HCT116 (cell line): ENCODE results near the gene USP47. TPM values are rescaled to one million over a fixed set of nuclear protein-coding genes. Genes with fewer than 3 reads are reported as not detected.

Source experiments
- ATAC-seq: fragments of 200-7000 bp; cut with Tn5 transposase; 2 replicates; pipeline ENCODE4 v1.9.1; 2020; ENCODE audit warnings: mild to moderate bottlenecking, moderate library complexity
- BruUV-seq: library from RNA; stranded (reverse); fragments of 400-500 nt; replicated peaks from 2 replicates; lab custom pipeline; 2021; lab: Mats Ljungman, UMichigan
- CTCF ChIA-PET: fragments of 300-600 bp; sonication (Branson Sonifier 250); formaldehyde crosslinking; loops from one replicate; lab custom pipeline; 2021; ENCODE audit warnings: antibody characterized with exemption; lab: Charles Lee
- POLR2A ChIA-PET: fragments of 300-600, 350-600 bp; sonication (Branson Sonifier 250); formaldehyde crosslinking; loops from one replicate; lab custom pipeline; 2021; ENCODE audit warnings: antibody characterized with exemption; lab: Charles Lee
- RAD21 ChIA-PET, 2 experiments: fragments of 300-600 bp; sonication (Branson Sonifier 250); formaldehyde crosslinking; loops; one replicate each; lab custom pipeline; 2023; ENCODE audit warnings: low total read pairs in 2 of 2; ENCODE audit not compliant: uncharacterized antibody in 2 of 2, unreplicated experiment in 2 of 2, low non-redundant PET in 1 of 2; lab: Charles Lee
- DNase-seq: peaks from one replicate; pipeline ENCODE4 v3.0.0-alpha.2; 2010; ENCODE audit warnings: low read depth, low spot score
- H2AFZ ChIP-seq: fragments of 200-600 bp; shearing (Covaris generic), sonication (generic); 2 replicates; pipeline ENCODE4 v1.6.1; 2017; ENCODE audit warnings: low read depth, mixed run types, mixed read lengths, antibody characterized with exemption, low read length; ENCODE audit not compliant: poor library complexity, severe bottlenecking
- H3K27ac ChIP-seq: 2 replicates; pipeline ENCODE4 v1.5.1; 2012; ENCODE audit warnings: low read depth, low read length
- H3K27me3 ChIP-seq: fragments of 200-600 bp; sonication (generic); 2 replicates; pipeline ENCODE4 v1.6.1; 2016; ENCODE audit warnings: mixed run types, low read length, mixed read lengths; ENCODE audit not compliant: insufficient read depth
- H3K36me3 ChIP-seq, 2 experiments: fragments of 200-500 bp in 1 of 2; fragments of 200-600 bp in 1 of 2; sonication (Bioruptor generic) in 1 of 2; sonication (generic) in 1 of 2; 2 replicates each; pipeline versions ENCODE4 v1.5.1 to v1.6.1; 2014 to 2016; ENCODE audit warnings: low read length in 2 of 2, inconsistent platforms in 1 of 2, mixed read lengths in 1 of 2, mixed run types in 1 of 2; ENCODE audit not compliant: insufficient read depth in 2 of 2, control insufficient read depth in 1 of 2
- H3K4me1 ChIP-seq, 2 experiments: fragments of 200-600 bp in 1 of 2; sonication (generic) in 1 of 2; 2 replicates each; pipeline versions ENCODE4 v1.5.1 to v1.6.1; 2012 to 2017; ENCODE audit warnings: low read length in 2 of 2, inconsistent platforms in 1 of 2, mild to moderate bottlenecking in 1 of 2, mixed read lengths in 1 of 2, mixed run types in 1 of 2, moderate library complexity in 1 of 2; ENCODE audit not compliant: insufficient read depth in 2 of 2, control insufficient read depth in 1 of 2
- H3K4me2 ChIP-seq: fragments of 200-600 bp; sonication (generic); 2 replicates; pipeline ENCODE4 v1.6.1; 2017; ENCODE audit warnings: mixed run types, low read length, mixed read lengths
- H3K4me3 ChIP-seq, 2 experiments: fragments of 200-600 bp in 1 of 2; sonication (generic) in 1 of 2; replicated peaks in 1 of 2; 2 replicates each; pipeline ENCODE4 v1.5.1; 2011 to 2016; ENCODE audit warnings: low read length in 2 of 2, control low read depth in 1 of 2, low read depth in 1 of 2, mild to moderate bottlenecking in 1 of 2, mixed read lengths in 1 of 2, mixed run types in 1 of 2
- H3K79me2 ChIP-seq: fragments of 200-600 bp; sonication (generic); 2 replicates; pipeline ENCODE4 v1.6.1; 2017; ENCODE audit warnings: mild to moderate bottlenecking, mixed run types, low read length, moderate library complexity, mixed read lengths; ENCODE audit not compliant: insufficient read depth
- H3K9ac ChIP-seq: fragments of 200-600 bp; sonication (generic); 2 replicates; pipeline ENCODE4 v1.6.1; 2016; ENCODE audit warnings: low read length, mixed read lengths
- H3K9me2 ChIP-seq: fragments of 200-600 bp; sonication (generic), shearing (Covaris generic); 2 replicates; pipeline ENCODE4 v1.6.1; 2017; ENCODE audit warnings: mixed run types, mild to moderate bottlenecking, moderate library complexity; ENCODE audit not compliant: insufficient read depth
- H3K9me3 ChIP-seq, 2 experiments: fragments of 200-500 bp in 1 of 2; fragments of 200-600 bp in 1 of 2; sonication (Bioruptor generic) in 1 of 2; sonication (generic) in 1 of 2; 2 replicates each; pipeline ENCODE4 v1.6.1; 2014 to 2017; ENCODE audit warnings: low read length in 2 of 2, mixed read lengths in 2 of 2, inconsistent platforms in 1 of 2, low read depth in 1 of 2, mild to moderate bottlenecking in 1 of 2, mixed run types in 1 of 2, moderate library complexity in 1 of 2; ENCODE audit not compliant: control insufficient read depth in 1 of 2, insufficient read depth in 1 of 2
- H4K20me1 ChIP-seq: fragments of 200-600 bp; sonication (generic), shearing (Covaris generic); 2 replicates; pipeline ENCODE4 v1.6.1; 2017; ENCODE audit warnings: mixed run types, mild to moderate bottlenecking, moderate library complexity; ENCODE audit not compliant: insufficient read depth
- CBX3 ChIP-seq: IDR thresholded peaks from 2 replicates; pipeline ENCODE4 v1.6.1; 2012; ENCODE audit warnings: low read depth
- CEBPB ChIP-seq: IDR thresholded peaks from 2 replicates; pipeline ENCODE4 v1.6.1; 2012; ENCODE audit warnings: low read depth
- EGR1 ChIP-seq: IDR thresholded peaks from 2 replicates; pipeline ENCODE4 v1.6.1; 2012; ENCODE audit warnings: low read depth
- EZH2phosphoT487 ChIP-seq: fragments of 200-600 bp; IDR thresholded peaks from 2 replicates; pipeline ENCODE4 v1.6.1; 2018; ENCODE audit warnings: antibody characterized with exemption, borderline replicate concordance
- FOSL1 ChIP-seq: IDR thresholded peaks from 2 replicates; pipeline ENCODE4 v1.6.1; 2012; ENCODE audit warnings: low read depth
- JUND ChIP-seq: IDR thresholded peaks from 2 replicates; pipeline ENCODE4 v1.6.1; 2012
- POLR2AphosphoS5 ChIP-seq: IDR thresholded peaks from 2 replicates; pipeline ENCODE4 v1.6.1; 2011; ENCODE audit warnings: mild to moderate bottlenecking, low read depth, low read length, moderate library complexity
- SIN3A ChIP-seq: IDR thresholded peaks from 2 replicates; pipeline ENCODE4 v1.6.1; 2012; ENCODE audit warnings: low read depth
- SRF ChIP-seq: IDR thresholded peaks from 2 replicates; pipeline ENCODE4 v1.6.1; 2012; ENCODE audit warnings: low read depth
- TCF7L2 ChIP-seq: IDR thresholded peaks from 2 replicates; pipeline ENCODE4 v1.7.0; 2011; ENCODE audit warnings: borderline replicate concordance, inconsistent platforms; ENCODE audit not compliant: insufficient read depth, insufficient read length; ENCODE audit errors: extremely low read depth
- ZFX ChIP-seq: fragments of 450-650 bp; IDR thresholded peaks from 2 replicates; pipeline ENCODE4 v1.6.1; 2017
- ZNF274 ChIP-seq: fragments of 200-500 bp; sonication (Bioruptor generic); IDR thresholded peaks from 2 replicates; pipeline ENCODE4 v1.6.1; 2014; ENCODE audit warnings: mild to moderate bottlenecking, low read depth, low read length, inconsistent platforms
- intact Hi-C: fragments of 100-400 bp; cut with micrococcal nuclease; formaldehyde crosslinking; loops from 2 replicates; pipeline ENCODE4 v1.10.0; 2022
- total RNA-seq: library from RNA; stranded (reverse); gene quantifications from one replicate; pipeline ENCODE4 v1.2.1, GENCODE V29; 2021; ENCODE audit not compliant: unreplicated experiment
- TF ChIP-seq, protein P1 (sequence below): IDR thresholded peaks from 2 replicates; pipeline ENCODE4 v1.6.1; 2012; ENCODE audit warnings: low read depth

The USP47 gene
- total RNA-seq, 1 experiment from 2014 or later: 18.9 TPM

DNA sequence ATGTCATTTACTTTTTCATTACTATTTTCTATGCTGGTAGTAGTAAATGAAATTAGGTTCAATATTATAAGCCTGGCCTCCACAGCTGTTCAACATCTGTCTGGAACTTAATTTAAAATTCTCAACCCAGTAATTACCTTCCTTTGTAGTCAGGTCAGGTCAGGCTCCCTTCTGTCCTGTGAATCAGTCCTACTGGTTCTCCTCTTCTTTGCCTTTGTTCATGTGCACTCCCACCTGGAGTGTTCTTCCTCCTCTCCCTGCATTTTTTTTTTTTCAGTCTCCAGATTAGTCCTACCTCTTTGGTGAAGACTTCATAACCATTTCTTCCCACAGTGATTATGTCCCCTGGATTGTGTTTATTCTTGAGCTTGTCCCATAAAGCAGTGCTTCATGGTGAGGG lies 98.8 kb downstream of the USP47 start:
- Histone ChIP-seq H3K27me3 (no peaks in the 10 kb centered on the region), H3K4me3 (no peak overlapping the region), H3K9me2 (no peaks in the 10 kb centered on the region), H3K36me3 (peaks cover 7 to 12% of the 10 kb centered on the region in 2 experiments; a peak in 3 of 4 replicates), H3K4me1 (no peaks in the 10 kb centered on the region), H4K20me1 (no peaks in the 10 kb centered on the region), H3K27ac (no peak overlapping the region), H3K79me2 (no peaks in the 10 kb centered on the region), H3K4me2 (no peak overlapping the region), H2AFZ (no peak overlapping the region), H3K9ac (no peak overlapping the region), H3K9me3 (no peaks in the 10 kb centered on the region)
- ATAC-seq (no peak), DNase-seq (no peak)
- intact Hi-C loops: no loop called here
- no TSS peak for BruUV-seq
- TF ChIP-seq CBX3: no peak
- TF ChIP-seq SIN3A: no peak
- TF ChIP-seq TCF7L2: no peak
- TF ChIP-seq, protein P1, sequence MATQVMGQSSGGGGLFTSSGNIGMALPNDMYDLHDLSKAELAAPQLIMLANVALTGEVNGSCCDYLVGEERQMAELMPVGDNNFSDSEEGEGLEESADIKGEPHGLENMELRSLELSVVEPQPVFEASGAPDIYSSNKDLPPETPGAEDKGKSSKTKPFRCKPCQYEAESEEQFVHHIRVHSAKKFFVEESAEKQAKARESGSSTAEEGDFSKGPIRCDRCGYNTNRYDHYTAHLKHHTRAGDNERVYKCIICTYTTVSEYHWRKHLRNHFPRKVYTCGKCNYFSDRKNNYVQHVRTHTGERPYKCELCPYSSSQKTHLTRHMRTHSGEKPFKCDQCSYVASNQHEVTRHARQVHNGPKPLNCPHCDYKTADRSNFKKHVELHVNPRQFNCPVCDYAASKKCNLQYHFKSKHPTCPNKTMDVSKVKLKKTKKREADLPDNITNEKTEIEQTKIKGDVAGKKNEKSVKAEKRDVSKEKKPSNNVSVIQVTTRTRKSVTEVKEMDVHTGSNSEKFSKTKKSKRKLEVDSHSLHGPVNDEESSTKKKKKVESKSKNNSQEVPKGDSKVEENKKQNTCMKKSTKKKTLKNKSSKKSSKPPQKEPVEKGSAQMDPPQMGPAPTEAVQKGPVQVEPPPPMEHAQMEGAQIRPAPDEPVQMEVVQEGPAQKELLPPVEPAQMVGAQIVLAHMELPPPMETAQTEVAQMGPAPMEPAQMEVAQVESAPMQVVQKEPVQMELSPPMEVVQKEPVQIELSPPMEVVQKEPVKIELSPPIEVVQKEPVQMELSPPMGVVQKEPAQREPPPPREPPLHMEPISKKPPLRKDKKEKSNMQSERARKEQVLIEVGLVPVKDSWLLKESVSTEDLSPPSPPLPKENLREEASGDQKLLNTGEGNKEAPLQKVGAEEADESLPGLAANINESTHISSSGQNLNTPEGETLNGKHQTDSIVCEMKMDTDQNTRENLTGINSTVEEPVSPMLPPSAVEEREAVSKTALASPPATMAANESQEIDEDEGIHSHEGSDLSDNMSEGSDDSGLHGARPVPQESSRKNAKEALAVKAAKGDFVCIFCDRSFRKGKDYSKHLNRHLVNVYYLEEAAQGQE: no peak
- no peak for TF ChIP-seq ZFX
- TF ChIP-seq CEBPB: no peak
- TF ChIP-seq SRF: no peak
- CTCF ChIA-PET: no interaction called here
- RAD21 ChIA-PET: no interaction called here
- POLR2A ChIA-PET: no interaction called here

DNA sequence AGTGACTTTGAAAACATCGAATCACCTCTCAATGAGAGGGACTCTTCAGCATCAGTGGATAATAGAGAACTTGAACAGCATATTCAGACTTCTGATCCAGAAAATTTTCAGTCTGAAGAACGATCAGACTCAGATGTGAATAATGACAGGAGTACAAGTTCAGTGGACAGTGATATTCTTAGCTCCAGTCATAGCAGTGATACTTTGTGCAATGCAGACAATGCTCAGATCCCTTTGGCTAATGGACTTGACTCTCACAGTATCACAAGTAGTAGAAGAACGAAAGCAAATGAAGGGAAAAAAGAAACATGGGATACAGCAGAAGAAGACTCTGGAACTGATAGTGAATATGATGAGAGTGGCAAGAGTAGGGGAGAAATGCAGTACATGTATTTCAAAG lies 100.9 kb downstream of the USP47 start:
- Histone ChIP-seq H3K27ac (no peak overlapping the region), H3K4me1 (no peaks in the 10 kb centered on the region), H3K9me3 (no peaks in the 10 kb centered on the region), H4K20me1 (no peaks in the 10 kb centered on the region), H3K9ac (no peak overlapping the region), H2AFZ (no peak overlapping the region), H3K4me2 (no peak overlapping the region), H3K79me2 (no peaks in the 10 kb centered on the region), H3K27me3 (no peaks in the 10 kb centered on the region), H3K4me3 (no peak overlapping the region), H3K36me3 (peaks cover 7 to 12% of the 10 kb centered on the region in 2 experiments; a peak in 3 of 4 replicates), H3K9me2 (no peaks in the 10 kb centered on the region)
- POLR2A ChIA-PET: no interaction called here
- RAD21 ChIA-PET: no interaction called here
- TF ChIP-seq, protein P1: no peak
- no peak for TF ChIP-seq JUND
- no peak for TF ChIP-seq TCF7L2
- no peak for TF ChIP-seq FOSL1
- no peak for TF ChIP-seq CEBPB
- no peak for TF ChIP-seq POLR2AphosphoS5
- no peak for TF ChIP-seq EGR1
- TF ChIP-seq ZFX: no peak
- no peak for TF ChIP-seq SIN3A
- no peak for TF ChIP-seq EZH2phosphoT487
- TF ChIP-seq ZNF274: no peak
- CTCF ChIA-PET: interaction anchor here (1.2 kb wide), 1 partner anchor 11 kb away, joined by 3 read pairs; no protein-coding TSS in a partner anchor
- ATAC-seq (no peak), DNase-seq (no peak)
- intact Hi-C loops: no loop called here
- BruUV-seq: no TSS peak
